Measurements from ENCODE around the gene SHROOM4.

DNA sequence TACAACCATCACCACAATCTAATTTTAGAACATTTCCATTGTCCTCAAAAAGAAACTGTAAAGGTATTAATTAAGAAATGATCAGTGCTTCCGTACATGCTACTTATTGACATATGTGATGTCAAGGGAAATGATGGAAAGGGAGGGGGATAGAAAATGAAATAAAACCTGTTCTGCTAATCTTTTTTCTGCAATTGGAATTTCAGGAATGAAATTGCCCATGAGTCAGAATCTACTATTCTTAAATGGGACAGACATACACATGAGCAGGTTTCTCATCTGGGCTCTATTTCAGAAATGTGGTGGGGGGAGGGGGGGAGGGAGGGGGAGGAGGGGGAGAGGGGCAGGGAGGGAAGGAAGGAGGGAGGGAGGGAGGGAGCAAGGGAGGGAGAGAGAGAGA is 91.0 kb downstream of the SHROOM4 start:
- TF ChIP-seq, protein P1, sequence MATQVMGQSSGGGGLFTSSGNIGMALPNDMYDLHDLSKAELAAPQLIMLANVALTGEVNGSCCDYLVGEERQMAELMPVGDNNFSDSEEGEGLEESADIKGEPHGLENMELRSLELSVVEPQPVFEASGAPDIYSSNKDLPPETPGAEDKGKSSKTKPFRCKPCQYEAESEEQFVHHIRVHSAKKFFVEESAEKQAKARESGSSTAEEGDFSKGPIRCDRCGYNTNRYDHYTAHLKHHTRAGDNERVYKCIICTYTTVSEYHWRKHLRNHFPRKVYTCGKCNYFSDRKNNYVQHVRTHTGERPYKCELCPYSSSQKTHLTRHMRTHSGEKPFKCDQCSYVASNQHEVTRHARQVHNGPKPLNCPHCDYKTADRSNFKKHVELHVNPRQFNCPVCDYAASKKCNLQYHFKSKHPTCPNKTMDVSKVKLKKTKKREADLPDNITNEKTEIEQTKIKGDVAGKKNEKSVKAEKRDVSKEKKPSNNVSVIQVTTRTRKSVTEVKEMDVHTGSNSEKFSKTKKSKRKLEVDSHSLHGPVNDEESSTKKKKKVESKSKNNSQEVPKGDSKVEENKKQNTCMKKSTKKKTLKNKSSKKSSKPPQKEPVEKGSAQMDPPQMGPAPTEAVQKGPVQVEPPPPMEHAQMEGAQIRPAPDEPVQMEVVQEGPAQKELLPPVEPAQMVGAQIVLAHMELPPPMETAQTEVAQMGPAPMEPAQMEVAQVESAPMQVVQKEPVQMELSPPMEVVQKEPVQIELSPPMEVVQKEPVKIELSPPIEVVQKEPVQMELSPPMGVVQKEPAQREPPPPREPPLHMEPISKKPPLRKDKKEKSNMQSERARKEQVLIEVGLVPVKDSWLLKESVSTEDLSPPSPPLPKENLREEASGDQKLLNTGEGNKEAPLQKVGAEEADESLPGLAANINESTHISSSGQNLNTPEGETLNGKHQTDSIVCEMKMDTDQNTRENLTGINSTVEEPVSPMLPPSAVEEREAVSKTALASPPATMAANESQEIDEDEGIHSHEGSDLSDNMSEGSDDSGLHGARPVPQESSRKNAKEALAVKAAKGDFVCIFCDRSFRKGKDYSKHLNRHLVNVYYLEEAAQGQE (IDR thresholded peaks at IDR 0.05; ENCODE audit: low read depth), result no peak
- TF ChIP-seq TAF1 (IDR thresholded peaks at IDR 0.05; ENCODE audit: low read depth) (no peak), CEBPB (IDR thresholded peaks at IDR 0.05) (no peak), NFIC (IDR thresholded peaks at IDR 0.05) (no peak), EP300 (IDR thresholded peaks at IDR 0.05; ENCODE audit: borderline replicate concordance) (no peak), EGR1 (IDR thresholded peaks at IDR 0.05) (no peak), RAD21 (IDR thresholded peaks at IDR 0.05; ENCODE audit: low read depth) (no peak), CREB1 (IDR thresholded peaks at IDR 0.05; ENCODE audit: low read depth) (no peak), YY1 (IDR thresholded peaks at IDR 0.05; ENCODE audit: low read depth) (no peak), TCF12 (IDR thresholded peaks at IDR 0.05; ENCODE audit: low read depth) (no peak), TEAD4 (IDR thresholded peaks at IDR 0.05) (peak; percentile 23; the same call in 1 of the 2 replicates)
- TF ChIP-seq, protein P2, sequence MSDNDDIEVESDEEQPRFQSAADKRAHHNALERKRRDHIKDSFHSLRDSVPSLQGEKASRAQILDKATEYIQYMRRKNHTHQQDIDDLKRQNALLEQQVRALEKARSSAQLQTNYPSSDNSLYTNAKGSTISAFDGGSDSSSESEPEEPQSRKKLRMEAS (IDR thresholded peaks at IDR 0.05), result no peak
- TF ChIP-seq, protein P3, sequence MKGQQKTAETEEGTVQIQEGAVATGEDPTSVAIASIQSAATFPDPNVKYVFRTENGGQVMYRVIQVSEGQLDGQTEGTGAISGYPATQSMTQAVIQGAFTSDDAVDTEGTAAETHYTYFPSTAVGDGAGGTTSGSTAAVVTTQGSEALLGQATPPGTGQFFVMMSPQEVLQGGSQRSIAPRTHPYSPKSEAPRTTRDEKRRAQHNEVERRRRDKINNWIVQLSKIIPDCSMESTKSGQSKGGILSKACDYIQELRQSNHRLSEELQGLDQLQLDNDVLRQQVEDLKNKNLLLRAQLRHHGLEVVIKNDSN (IDR thresholded peaks at IDR 0.05), result no peak

Data from Ishikawa (cell line).